ENCODE measurements around the gene LRCH2. TPM values are rescaled to one million over a fixed set of nuclear protein-coding genes. Genes with fewer than 3 reads are reported as not detected.

Gene LRCH2
- total and polyA plus RNA-seq, 2 of the 13 experiments (the other 11 are each of a cell fraction or from before 2014, with no cell fraction given), result not detected

DNA sequence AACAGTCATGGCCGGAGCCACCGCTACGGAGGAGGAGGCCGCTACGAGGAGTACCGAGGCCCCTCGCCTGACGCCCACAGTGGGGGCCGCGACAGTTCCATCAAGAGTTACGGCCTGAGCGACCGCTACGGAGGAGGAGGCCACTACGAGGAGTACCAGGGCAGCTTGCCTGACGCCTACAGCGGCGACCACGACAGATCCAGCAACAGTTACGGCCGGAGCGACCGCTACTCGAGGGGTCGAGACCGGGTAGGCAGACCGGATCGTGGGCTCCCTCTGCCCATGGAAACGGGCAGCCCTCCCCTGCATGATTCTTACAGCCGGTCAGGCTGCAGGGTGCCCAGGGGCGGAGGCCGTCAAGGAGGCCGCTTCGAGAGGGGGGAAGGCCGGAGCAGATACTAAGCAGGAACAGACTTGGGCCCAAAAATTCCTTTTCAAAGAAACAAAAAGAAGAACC is 41.6 kb downstream of the LRCH2 start:
- H3K27ac ChIP-seq (ENCODE audit: extremely low read length, insufficient read depth, low read length), result no peak overlapping the region
- intact Hi-C loops (cut with micrococcal nuclease; ENCODE audit: unreplicated experiment) (no loop called here), in situ Hi-C loops (cut with HindIII; ENCODE audit: extremely low pct_ligation_motif_present, low pct_unique_long_range_greater_than_20kb) (no loop called here)
- FAIRE-seq (no peak), DNase-seq (ENCODE audit: low spot score) (no peak), ATAC-seq (no peak)
- H2AFZ ChIP-seq (ENCODE audit: low read length), result no peak overlapping the region
- no peaks in the 10 kb centered on the region for H4K20me1 ChIP-seq (ENCODE audit: insufficient read depth, low read length)
- no peaks in the 10 kb centered on the region for H3K79me2 ChIP-seq (ENCODE audit: insufficient read depth, low read length)
- BruUV-seq (replicated peaks), result no TSS peak
- H3K4me2 ChIP-seq (ENCODE audit: low read depth, low read length), result no peak overlapping the region
- TF ChIP-seq RORA (CRISPR knock-in tag; IDR thresholded peaks at IDR 0.05) (no peak), YEATS2 (CRISPR knock-in tag; IDR thresholded peaks at IDR 0.05; ENCODE audit: borderline replicate concordance) (no peak), PAWR (CRISPR knock-in tag; IDR thresholded peaks at IDR 0.05; ENCODE audit: borderline replicate concordance) (no peak), NBN (conservative IDR thresholded peaks at IDR 0.05) (no peak), NFKBIZ (CRISPR knock-in tag; IDR thresholded peaks at IDR 0.05) (no peak), PAX8 (CRISPR knock-in tag; IDR thresholded peaks at IDR 0.05; ENCODE audit: borderline replicate concordance) (no peak), SOX5 (CRISPR knock-in tag; IDR thresholded peaks at IDR 0.05; ENCODE audit: borderline replicate concordance) (no peak), ARHGAP35 (CRISPR knock-in tag; IDR thresholded peaks at IDR 0.05; ENCODE audit: borderline replicate concordance) (no peak), ZFP90 (CRISPR knock-in tag; IDR thresholded peaks at IDR 0.05; ENCODE audit: borderline replicate concordance) (no peak), ZNF230 (CRISPR knock-in tag; IDR thresholded peaks at IDR 0.05) (no peak)
- TF ChIP-seq, protein P1, sequence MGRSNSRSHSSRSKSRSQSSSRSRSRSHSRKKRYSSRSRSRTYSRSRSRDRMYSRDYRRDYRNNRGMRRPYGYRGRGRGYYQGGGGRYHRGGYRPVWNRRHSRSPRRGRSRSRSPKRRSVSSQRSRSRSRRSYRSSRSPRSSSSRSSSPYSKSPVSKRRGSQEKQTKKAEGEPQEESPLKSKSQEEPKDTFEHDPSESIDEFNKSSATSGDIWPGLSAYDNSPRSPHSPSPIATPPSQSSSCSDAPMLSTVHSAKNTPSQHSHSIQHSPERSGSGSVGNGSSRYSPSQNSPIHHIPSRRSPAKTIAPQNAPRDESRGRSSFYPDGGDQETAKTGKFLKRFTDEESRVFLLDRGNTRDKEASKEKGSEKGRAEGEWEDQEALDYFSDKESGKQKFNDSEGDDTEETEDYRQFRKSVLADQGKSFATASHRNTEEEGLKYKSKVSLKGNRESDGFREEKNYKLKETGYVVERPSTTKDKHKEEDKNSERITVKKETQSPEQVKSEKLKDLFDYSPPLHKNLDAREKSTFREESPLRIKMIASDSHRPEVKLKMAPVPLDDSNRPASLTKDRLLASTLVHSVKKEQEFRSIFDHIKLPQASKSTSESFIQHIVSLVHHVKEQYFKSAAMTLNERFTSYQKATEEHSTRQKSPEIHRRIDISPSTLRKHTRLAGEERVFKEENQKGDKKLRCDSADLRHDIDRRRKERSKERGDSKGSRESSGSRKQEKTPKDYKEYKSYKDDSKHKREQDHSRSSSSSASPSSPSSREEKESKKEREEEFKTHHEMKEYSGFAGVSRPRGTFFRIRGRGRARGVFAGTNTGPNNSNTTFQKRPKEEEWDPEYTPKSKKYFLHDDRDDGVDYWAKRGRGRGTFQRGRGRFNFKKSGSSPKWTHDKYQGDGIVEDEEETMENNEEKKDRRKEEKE (IDR thresholded peaks at IDR 0.05), result no peak
- TF ChIP-seq, protein P2, sequence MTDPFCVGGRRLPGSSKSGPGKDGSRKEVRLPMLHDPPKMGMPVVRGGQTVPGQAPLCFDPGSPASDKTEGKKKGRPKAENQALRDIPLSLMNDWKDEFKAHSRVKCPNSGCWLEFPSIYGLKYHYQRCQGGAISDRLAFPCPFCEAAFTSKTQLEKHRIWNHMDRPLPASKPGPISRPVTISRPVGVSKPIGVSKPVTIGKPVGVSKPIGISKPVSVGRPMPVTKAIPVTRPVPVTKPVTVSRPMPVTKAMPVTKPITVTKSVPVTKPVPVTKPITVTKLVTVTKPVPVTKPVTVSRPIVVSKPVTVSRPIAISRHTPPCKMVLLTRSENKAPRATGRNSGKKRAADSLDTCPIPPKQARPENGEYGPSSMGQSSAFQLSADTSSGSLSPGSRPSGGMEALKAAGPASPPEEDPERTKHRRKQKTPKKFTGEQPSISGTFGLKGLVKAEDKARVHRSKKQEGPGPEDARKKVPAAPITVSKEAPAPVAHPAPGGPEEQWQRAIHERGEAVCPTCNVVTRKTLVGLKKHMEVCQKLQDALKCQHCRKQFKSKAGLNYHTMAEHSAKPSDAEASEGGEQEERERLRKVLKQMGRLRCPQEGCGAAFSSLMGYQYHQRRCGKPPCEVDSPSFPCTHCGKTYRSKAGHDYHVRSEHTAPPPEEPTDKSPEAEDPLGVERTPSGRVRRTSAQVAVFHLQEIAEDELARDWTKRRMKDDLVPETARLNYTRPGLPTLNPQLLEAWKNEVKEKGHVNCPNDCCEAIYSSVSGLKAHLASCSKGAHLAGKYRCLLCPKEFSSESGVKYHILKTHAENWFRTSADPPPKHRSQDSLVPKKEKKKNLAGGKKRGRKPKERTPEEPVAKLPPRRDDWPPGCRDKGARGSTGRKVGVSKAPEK (CRISPR knock-in tag; IDR thresholded peaks at IDR 0.05; ENCODE audit: borderline replicate concordance), result no peak
- TF ChIP-seq, protein P3, sequence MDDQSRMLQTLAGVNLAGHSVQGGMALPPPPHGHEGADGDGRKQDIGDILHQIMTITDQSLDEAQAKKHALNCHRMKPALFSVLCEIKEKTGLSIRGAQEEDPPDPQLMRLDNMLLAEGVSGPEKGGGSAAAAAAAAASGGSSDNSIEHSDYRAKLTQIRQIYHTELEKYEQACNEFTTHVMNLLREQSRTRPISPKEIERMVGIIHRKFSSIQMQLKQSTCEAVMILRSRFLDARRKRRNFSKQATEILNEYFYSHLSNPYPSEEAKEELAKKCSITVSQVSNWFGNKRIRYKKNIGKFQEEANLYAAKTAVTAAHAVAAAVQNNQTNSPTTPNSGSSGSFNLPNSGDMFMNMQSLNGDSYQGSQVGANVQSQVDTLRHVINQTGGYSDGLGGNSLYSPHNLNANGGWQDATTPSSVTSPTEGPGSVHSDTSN (CRISPR knock-in tag; IDR thresholded peaks at IDR 0.05; ENCODE audit: borderline replicate concordance), result no peak
- TF ChIP-seq, protein P4, sequence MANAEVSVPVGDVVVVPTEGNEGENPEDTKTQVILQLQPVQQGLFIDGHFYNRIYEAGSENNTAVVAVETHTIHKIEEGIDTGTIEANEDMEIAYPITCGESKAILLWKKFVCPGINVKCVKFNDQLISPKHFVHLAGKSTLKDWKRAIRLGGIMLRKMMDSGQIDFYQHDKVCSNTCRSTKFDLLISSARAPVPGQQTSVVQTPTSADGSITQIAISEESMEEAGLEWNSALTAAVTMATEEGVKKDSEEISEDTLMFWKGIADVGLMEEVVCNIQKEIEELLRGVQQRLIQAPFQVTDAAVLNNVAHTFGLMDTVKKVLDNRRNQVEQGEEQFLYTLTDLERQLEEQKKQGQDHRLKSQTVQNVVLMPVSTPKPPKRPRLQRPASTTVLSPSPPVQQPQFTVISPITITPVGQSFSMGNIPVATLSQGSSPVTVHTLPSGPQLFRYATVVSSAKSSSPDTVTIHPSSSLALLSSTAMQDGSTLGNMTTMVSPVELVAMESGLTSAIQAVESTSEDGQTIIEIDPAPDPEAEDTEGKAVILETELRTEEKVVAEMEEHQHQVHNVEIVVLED (CRISPR knock-in tag; IDR thresholded peaks at IDR 0.05; ENCODE audit: borderline replicate concordance), result no peak
- no peaks in the 10 kb centered on the region for H3K36me3 ChIP-seq (replicated peaks in 1 of 2; ENCODE audit: control insufficient read depth in 1 of 2, insufficient read depth in 2 of 2, low read length in 2 of 2)
- 71% methylated on average over 4 of the region's 35 CpGs for WGBS (ENCODE audit: low lambda C conversion rate)
- no peaks in the 10 kb centered on the region for H3K4me1 ChIP-seq (ENCODE audit: insufficient read depth, low read length)
- H3K27me3 ChIP-seq (ENCODE audit: control insufficient read depth in 1 of 2, insufficient read depth in 2 of 2, low read length in 2 of 2), result no peaks in the 10 kb centered on the region
- POLR2A ChIA-PET, result no interaction called here
- no peak overlapping the region for H3K9ac ChIP-seq (ENCODE audit: insufficient read depth, low read depth, low read length)
- H3K4me3 ChIP-seq (replicated peaks in 1 of 3; ENCODE audit: insufficient read depth in 1 of 3, low read depth in 2 of 3, low read length in 3 of 3), result no peak overlapping the region
- H3K9me3 ChIP-seq (ENCODE audit: low read length), result no peaks in the 10 kb centered on the region
- CTCF ChIA-PET (ENCODE audit: low intra/inter-chr PET ratio, low total read pairs), result no interaction called here

Data from HepG2 (cell line).